Keratinocyte (primary cell): ENCODE measurements around the gene KCNE4.

ENCODE experiments used
- EZH2 ChIP-seq: IDR thresholded peaks from one replicate; pipeline ENCODE4 v1.6.1; 2012; ENCODE audit warnings: inconsistent platforms, mild to moderate bottlenecking, low read length, moderate library complexity
- TF ChIP-seq, protein P1 (sequence below), 3 experiments: IDR thresholded peaks in 1 of 3; conservative IDR thresholded peaks in 1 of 3; optimal IDR thresholded peaks in 1 of 3; 2 replicates in 2 of 3; 3 replicates in 1 of 3; pipeline versions ENCODE3 to v1.5.1; 2011; ENCODE audit warnings: low read length in 3 of 3, mild to moderate bottlenecking in 3 of 3, moderate library complexity in 2 of 3, control low read depth in 1 of 3, inconsistent platforms in 1 of 3; ENCODE audit not compliant: insufficient read depth in 2 of 3; ENCODE audit errors: extremely low read depth in 1 of 3

DNA sequence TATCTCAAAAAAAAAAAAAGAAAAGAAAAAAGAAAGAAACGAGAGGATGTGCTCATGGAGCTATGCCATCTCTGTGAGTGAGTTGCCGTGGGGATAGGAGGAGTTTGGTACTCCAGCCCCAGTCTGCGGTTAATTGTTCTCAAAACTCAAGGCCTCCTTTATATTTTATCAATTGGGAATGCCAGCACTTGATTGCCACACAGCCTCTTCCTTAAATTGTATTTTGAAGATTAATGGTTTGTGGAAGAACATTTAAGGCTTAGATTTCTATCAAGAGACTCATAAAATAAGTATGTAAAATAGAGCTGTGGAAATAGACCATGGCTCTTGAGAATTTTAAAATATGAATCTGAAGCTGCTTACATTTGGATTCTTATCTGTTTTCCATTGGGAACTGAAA lies 29.8 kb downstream of the KCNE4 start:
- TF ChIP-seq, protein P1, sequence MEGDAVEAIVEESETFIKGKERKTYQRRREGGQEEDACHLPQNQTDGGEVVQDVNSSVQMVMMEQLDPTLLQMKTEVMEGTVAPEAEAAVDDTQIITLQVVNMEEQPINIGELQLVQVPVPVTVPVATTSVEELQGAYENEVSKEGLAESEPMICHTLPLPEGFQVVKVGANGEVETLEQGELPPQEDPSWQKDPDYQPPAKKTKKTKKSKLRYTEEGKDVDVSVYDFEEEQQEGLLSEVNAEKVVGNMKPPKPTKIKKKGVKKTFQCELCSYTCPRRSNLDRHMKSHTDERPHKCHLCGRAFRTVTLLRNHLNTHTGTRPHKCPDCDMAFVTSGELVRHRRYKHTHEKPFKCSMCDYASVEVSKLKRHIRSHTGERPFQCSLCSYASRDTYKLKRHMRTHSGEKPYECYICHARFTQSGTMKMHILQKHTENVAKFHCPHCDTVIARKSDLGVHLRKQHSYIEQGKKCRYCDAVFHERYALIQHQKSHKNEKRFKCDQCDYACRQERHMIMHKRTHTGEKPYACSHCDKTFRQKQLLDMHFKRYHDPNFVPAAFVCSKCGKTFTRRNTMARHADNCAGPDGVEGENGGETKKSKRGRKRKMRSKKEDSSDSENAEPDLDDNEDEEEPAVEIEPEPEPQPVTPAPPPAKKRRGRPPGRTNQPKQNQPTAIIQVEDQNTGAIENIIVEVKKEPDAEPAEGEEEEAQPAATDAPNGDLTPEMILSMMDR (optimal IDR thresholded peaks at IDR 0.05 in 1 of 3, IDR thresholded peaks at IDR 0.05 in 1 of 3, conservative IDR thresholded peaks at IDR 0.05 in 1 of 3; ENCODE audit: extremely low read depth in 1 of 3, insufficient read depth in 2 of 3, low read length in 3 of 3) = no peak
- TF ChIP-seq EZH2 = no peak
